ENCODE measurements around the gene DYTN.
"Not testable (repeated sequence)": the region's sequence is repeated elsewhere in the genome, so short reads cannot be mapped to it uniquely, and the experiment has no call there.

Gene DYTN

DNA sequence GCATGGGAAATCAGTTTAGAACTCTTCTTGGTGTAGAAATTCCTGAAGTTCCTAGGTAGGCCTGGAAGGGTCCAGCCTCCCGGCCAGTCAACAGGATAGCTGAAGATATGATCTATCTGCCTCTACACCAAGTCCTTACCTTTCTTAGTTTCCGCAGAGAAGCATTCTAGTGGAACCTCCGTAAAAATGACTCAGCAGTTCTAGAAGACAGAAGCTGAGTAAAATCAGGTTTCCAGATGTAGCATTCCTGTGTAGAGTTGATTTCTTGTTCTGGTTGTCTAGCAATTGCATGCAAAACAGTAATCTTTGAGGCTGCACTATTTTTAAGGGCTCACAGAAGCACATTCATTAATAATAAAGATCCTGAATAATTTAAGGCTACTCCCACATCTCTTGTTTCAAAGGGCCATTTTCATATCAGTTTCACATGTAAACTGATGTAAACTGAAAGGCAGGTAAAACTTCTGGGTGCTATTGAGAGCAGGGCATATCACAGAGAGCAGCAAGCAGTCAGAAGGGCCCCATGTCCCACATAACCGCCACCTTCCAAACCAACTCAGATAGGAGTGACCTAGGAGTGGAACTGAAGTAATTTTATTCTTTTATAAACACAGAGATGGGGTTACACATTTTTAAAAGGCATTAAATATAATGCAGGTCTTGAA is 3.2 kb upstream of the DYTN start:
- no peak for TF ChIP-seq ZNF274 (IDR thresholded peaks at IDR 0.05; ENCODE audit: low read depth, low read length)

GRCh38 chr2:206716623-206717022 is 1.6 kb downstream of the DYTN start:
- H3K4me3 ChIP-seq (ENCODE audit: low read length), result no peak overlapping the region
- TF ChIP-seq ZNF274 (IDR thresholded peaks at IDR 0.05; ENCODE audit: low read depth, low read length), result no peak

More for the DNA sequence above, 3.2 kb upstream of the DYTN start:
- no peak overlapping the region for H3K4me3 ChIP-seq (ENCODE audit: low read length)

DNA sequence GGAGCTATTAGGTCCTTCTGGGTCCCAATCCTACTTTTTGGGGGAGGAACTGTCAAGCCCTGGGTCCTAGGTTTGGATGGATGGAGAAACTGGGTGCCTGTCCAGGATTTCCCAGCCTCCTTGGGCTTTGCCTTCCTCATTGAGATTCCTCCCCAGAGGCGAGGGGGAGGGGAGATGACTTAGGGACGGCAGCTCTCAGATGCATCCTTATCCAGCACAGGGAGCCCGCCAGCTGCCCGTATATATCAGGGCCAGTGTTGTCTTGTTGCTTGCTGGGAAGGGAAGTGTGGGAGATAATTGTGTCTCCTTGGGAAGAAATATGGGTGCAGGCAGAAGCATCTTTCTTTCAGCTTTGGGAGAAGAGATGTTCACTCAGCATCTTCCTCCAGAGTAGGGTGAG is 3.0 kb downstream of the DYTN start:
- not testable (repeated sequence) for H3K4me3 ChIP-seq (ENCODE audit: low read length)

GRCh38 chr2:206713746-206714145 is 4.5 kb downstream of the DYTN start:
- no peak for TF ChIP-seq ZNF274 (IDR thresholded peaks at IDR 0.05; ENCODE audit: low read depth, low read length)
- no peak overlapping the region for H3K4me3 ChIP-seq (ENCODE audit: low read length)

GRCh38 chr2:206708286-206708685 is 9.9 kb downstream of the DYTN start:
- no peak overlapping the region for H3K4me3 ChIP-seq (ENCODE audit: low read length)
- no peak for TF ChIP-seq ZNF274 (IDR thresholded peaks at IDR 0.05; ENCODE audit: low read depth, low read length)

- H3K4me3 ChIP-seq (ENCODE audit: low read length), result no peak overlapping the region
- no peak for TF ChIP-seq ZNF274 (IDR thresholded peaks at IDR 0.05; ENCODE audit: low read depth, low read length)
Measured at GRCh38 chr2:206707164-206707701, 11.0 kb downstream of the DYTN start.

- no peak for TF ChIP-seq ZNF274 (IDR thresholded peaks at IDR 0.05; ENCODE audit: low read depth, low read length)
- no peak overlapping the region for H3K4me3 ChIP-seq (ENCODE audit: low read length)
Measured at GRCh38 chr2:206701952-206702605, 16.1 kb downstream of the DYTN start.

DNA sequence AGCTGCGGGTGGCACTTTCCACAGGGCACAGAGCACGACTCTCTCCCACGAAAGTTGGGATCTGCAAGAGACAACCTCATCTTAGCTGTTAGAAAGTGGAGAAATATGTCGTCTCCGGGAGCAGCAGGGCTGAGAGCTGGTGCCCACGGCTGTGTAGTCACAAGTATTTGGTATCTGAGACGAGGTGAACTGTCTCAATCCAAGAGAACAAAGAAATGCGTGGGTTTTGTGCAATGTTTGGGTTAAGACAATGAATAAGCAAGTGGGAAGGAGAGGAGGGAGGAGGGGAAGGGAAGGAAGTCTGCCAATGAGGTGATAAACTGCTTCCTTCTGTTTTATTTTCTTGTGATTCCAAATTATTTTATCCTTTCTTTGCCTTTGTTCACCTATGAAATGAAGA is 18.0 kb downstream of the DYTN start:
- H3K4me3 ChIP-seq (ENCODE audit: low read length), result no peak overlapping the region
- no peak for TF ChIP-seq ZNF274 (IDR thresholded peaks at IDR 0.05; ENCODE audit: low read depth, low read length)

- TF ChIP-seq ZNF274 (IDR thresholded peaks at IDR 0.05; ENCODE audit: low read depth, low read length), result no peak
- H3K4me3 ChIP-seq (ENCODE audit: low read length), result no peak overlapping the region
Measured at GRCh38 chr2:206698811-206699210, 19.4 kb downstream of the DYTN start.

DNA sequence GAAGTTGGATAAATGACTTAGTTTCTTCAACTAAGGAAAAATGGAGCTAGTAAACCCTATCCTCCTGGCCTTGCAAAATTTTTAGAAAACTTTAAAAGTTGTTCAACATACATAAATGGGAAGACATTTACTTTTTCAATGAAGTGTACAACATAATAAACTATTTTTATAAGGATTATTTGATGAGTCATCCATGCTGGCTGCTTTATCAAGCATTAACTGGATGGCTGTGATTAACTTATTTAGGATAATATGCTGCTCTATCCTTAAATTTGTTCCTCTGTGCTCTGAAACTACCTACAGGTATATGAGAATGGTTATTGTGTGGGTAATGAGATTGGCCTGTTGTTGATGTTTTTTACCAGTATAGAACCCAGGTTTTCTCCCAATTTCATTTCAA is 21.3 kb downstream of the DYTN start:
- no peak overlapping the region for H3K4me3 ChIP-seq (ENCODE audit: low read length)
- no peak for TF ChIP-seq ZNF274 (IDR thresholded peaks at IDR 0.05; ENCODE audit: low read depth, low read length)

DNA sequence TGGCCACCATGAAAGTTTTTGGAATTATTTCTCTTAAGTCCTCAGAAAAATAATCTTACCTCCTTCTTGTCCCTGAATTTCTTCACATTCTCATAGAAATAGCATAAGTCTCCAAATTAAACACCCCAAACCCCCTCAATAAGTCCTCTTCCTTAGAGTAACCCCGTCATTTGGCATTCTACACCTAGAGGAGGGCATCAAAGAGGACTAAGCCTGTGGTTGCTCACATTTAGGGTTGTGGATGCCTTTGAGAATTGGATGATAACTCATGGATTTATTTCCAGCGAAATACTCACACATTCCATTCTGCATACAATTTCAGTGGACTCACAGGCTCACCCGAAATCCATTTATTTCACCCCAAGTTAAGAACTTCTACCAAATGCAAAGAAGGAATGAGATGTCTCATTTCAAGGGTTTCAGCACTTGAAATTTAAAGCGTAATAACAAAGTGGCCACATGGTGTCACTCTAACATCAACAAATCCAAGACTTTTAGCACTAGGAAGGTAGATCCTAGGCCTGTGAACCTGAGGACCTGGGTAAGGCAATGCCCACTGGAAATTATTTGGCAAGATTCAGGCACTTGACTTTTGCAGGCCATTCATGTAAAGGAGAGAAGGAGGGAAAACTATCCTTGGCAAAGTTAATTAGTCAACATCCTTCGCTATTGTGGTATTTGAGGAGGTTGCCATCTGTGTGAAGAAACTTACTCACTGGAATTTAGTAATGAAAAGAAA is 24.6 kb downstream of the DYTN start:
- H3K4me3 ChIP-seq (ENCODE audit: low read length), result no peak overlapping the region
- TF ChIP-seq ZNF274 (IDR thresholded peaks at IDR 0.05; ENCODE audit: low read depth, low read length), result no peak

- TF ChIP-seq ZNF274 (IDR thresholded peaks at IDR 0.05; ENCODE audit: low read depth, low read length), result no peak
- H3K4me3 ChIP-seq (ENCODE audit: low read length), result no peak overlapping the region
Measured at GRCh38 chr2:206692971-206693370, 25.2 kb downstream of the DYTN start.

- no peak overlapping the region for H3K4me3 ChIP-seq (ENCODE audit: low read length)
- TF ChIP-seq ZNF274 (IDR thresholded peaks at IDR 0.05; ENCODE audit: low read depth, low read length), result no peak
Measured at GRCh38 chr2:206688990-206689389, 29.2 kb downstream of the DYTN start.

DNA sequence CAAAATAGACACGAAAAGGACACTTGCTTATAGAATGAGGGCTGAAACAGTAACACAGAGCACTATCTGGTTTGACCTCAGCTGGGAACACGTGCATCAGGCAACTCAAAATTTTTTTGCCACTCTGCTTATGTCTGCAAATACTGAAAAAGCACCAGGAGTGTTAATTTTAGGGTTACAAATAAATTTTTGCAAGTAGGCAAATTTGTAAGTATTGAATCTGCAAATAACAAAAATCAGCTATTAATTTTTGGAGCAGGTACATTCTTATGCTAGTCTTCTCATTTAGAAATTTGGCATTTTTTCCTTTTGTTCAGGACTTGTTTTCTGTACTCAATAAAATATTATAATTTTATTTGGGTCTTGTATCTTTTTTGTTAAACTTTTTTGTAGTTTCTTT is 29.7 kb downstream of the DYTN start:
- no peak for TF ChIP-seq ZNF274 (IDR thresholded peaks at IDR 0.05; ENCODE audit: low read depth, low read length)
- no peak overlapping the region for H3K4me3 ChIP-seq (ENCODE audit: low read length)

DNA sequence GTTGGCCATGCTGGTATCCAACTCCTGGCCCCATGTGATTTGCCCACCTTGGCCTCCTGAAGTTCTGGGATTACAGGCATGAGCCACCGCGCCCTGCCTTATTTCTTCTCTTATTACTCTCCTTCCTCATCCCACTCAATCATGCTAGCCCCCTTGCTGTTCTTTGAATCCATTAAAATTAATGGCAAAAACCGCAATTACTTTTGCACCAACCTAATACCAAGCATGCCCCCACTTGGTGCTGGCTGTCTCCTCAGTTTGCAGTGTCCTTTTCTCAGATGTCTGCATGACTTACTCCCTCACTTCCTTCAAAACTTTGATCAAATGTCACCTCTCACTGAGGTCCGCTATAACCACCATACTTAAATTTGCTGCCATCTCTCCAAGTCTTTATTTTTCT is 34.6 kb downstream of the DYTN start:
- no peak overlapping the region for H3K4me3 ChIP-seq (ENCODE audit: low read length)
- no peak for TF ChIP-seq ZNF274 (IDR thresholded peaks at IDR 0.05; ENCODE audit: low read depth, low read length)
